GM21526 (cell line): Measurements from ENCODE around the gene PARD6G.

ENCODE experiments used
- ATAC-seq: cut with Tn5 transposase; IDR thresholded peaks from one replicate; pipeline ENCODE4 v1.9.1; 2021; ENCODE audit warnings: moderate library complexity; ENCODE audit not compliant: unreplicated experiment, low FRiP score

The PARD6G gene

DNA sequence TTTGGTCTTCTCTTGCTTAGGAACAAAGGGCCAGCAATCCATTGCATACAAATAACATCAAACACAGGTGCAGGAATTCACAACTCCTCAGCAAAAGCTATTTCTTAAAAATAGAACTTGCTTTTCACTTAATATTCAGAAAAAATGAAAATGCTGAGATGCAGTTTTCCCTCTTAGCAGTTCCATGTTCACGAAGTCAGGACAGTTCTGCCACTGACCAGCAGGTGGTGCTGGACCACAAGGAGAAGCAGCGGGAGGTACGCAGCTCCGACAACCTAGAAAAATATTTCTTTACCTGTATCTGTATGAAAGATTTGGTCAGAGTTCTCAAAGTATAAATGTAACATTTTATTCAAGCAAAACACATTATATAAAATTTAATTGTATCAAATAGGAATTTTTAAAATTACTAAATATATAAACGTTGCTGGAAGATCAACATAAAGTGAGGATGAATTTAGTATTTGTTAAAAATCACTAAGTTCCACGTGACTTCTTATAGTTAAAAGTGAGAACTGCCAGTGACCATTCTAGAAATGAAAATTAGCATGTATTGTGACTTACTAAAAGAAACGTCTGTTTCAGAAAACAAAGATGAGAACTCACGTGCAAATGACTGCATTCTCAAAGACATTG, 89.5 kb downstream of the PARD6G start:
- peak; percentile 46 for ATAC-seq

- ATAC-seq, result peak; percentile 76
Measured at GRCh38 chr18:80154293-80154692, 93.0 kb downstream of the PARD6G start.

DNA sequence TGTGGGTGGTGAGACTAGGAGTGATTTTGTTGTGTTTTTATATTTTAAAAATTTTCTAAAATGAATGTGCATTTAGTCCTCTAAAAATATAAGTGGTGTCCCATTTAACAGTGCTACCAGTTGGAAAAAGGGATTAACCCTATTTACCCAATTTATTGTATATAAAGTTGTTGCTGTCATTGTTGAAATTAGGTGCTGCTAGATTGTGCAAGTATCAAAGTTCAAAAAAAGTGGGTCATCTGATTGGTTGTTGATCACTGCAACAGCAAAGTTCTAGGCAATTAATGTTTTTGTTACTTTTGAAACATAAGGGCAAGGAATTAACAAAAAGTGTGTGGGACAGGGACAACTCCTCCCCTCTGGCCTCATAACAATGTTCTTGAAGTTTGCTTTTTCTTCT, 97.6 kb downstream of the PARD6G start:
- no peak for ATAC-seq

DNA sequence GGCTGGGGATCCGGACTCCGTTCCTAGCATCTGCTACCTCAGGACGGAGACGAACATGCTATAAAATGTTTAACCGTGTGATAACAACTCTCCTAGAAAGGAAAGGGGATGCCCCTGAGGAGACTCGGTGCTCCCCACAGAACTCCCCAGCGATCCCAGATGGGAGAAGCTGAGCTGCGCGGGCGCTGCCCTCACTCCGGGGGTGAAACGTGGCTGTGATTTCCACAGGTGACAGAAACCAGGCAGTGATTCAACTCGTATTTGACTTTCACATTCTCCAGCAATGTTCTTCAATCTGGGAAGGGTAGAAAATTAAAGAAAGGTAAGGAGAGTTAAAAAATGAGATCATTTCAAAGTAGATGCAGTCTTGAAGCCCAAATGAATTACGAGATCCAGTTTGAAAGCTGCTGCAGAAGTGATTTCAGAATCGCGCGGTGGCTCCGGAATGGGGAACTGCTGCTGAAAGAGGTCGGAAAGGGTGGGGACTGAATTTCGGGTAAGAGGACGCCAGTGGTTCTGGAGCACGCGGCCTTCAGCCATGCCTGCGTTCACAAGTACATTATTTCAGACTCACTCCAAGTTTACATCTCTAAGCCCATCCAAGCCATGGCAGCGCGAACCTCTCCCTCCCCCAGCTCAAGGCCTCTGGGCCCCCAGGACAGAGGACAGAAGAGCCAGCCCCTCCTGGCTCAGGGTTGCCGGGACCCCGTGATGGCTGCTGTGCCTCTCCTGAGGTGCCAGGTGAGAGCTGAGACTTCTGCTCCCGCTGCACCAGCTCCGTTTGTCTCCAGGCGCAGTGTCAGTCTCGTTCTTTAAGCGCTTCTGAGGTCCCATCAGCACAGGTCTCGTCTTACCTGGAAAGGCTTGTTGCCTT, 98.8 kb downstream of the PARD6G start:
- ATAC-seq, result no peak

- peak; percentile 72 for ATAC-seq
Measured at GRCh38 chr18:80147418-80148325, 99.6 kb downstream of the PARD6G start.

- peak; percentile 24 for ATAC-seq
Measured at GRCh38 chr18:80147037-80147417, 100.3 kb downstream of the PARD6G start.

DNA sequence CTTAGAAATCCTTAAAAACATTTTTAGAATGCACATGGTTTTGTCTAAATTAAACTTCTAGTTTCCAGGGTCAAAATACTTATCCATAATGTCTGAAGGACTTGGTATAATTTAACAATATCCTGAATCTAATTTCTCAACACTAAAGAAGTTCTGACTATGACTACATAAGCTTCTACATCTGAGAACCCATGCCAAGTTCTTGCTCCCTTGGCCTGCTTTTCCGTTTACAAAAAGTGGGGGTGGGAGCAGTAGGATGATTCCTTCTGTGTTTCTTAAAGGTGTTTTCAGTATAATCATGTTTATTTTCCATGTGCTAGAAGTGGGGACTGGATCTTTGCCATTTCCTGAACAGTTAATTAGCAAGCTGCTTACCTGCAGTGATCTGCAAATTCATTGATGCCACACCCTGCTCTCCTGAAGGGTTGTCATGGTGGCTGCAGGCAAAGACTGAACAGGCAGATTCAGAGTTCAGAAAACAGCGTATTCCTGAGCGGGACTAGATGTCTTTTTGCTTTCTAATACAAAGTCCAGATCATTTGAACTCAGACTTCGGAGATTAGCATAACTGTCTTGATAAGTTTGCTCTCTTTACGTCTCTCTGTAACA, 102.0 kb downstream of the PARD6G start:
- ATAC-seq, result no peak

GRCh38 chr18:80143881-80144280, 103.4 kb downstream of the PARD6G start:
- no peak for ATAC-seq

DNA sequence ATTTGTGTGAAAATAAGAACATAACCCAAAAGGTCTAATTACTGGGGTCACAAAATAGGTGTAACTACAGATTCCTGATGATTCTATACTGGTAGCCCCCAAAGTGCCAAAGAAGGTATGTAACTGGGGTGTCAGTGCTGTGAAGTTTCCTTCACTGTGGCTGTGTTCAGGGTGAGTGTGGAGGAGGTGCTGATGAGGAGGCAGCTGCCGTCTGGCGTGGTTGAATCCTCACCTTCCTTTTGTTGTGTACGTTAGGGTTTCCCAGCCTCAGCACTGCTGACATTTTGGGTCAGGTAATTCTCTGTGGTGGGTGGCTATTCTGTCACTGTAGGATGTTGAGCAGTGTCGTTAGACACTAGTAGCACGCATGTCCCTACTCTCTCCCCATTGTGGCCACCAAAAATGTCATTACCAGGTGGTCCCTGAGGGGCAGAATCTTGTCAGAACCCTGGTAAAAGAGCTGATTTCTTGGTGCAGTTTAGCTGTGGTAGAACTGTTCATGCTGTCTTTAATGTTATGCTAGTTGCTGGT, 106.8 kb downstream of the PARD6G start:
- no peak for ATAC-seq

DNA sequence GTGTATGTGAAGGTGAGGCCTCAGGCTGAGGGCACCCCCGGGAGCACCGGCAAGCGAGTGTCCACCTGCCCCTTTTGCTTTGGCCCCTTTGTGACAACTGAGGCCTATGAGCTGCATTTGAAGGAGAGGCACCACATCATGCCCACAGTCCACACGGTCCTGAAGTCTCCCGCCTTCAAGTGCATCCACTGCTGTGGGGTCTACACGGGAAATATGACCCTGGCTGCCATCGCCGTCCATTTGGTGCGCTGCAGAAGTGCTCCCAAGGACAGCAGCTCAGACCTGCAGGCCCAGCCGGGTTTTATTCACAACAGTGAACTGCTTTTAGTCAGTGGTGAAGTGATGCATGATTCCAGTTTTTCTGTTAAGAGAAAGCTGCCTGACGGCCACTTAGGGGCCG, 109.3 kb downstream of the PARD6G start:
- no peak for ATAC-seq

GRCh38 chr18:80137137-80137536, 110.2 kb downstream of the PARD6G start:
- no peak for ATAC-seq

DNA sequence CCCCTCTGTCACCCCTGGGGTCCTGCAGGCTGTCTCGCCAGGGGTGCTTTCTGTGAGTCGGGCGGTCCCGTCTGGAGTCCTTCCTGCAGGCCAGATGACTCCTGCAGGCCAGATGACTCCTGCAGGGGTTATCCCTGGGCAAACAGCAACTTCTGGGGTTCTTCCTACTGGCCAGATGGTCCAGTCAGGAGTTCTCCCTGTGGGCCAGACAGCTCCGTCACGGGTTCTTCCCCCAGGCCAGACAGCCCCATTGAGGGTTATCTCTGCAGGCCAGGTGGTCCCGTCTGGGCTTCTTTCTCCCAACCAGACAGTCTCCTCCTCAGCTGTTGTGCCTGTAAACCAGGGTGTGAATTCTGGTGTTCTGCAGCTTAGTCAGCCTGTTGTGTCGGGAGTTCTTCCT, 110.6 kb downstream of the PARD6G start:
- ATAC-seq, result no peak

DNA sequence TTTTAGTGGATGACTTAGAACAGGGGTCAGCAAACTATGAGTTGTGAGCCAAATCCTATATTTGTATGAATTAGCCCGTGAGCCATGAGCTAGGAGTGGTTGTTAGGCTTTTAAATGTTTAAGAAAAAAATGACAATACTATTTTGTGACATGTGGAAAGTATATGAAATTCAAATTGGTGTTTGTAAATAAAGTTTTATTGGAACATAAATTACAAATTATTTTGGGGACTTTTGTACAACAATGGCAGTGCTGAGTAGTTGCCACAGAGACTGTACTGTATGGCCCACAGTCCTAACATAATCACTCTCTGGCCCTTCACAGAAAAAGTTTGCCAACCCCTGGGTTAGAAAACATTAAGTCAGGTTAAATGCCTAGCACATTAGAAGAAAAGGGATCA, 112.2 kb downstream of the PARD6G start:
- ATAC-seq, result no peak

- no peak for ATAC-seq
Measured at GRCh38 chr18:80133124-80133523, 114.2 kb downstream of the PARD6G start.

GRCh38 chr18:80132180-80132812, 115.0 kb downstream of the PARD6G start:
- ATAC-seq, result no peak

- no peak for ATAC-seq
Measured at GRCh38 chr18:80130555-80130954, 116.8 kb downstream of the PARD6G start.

DNA sequence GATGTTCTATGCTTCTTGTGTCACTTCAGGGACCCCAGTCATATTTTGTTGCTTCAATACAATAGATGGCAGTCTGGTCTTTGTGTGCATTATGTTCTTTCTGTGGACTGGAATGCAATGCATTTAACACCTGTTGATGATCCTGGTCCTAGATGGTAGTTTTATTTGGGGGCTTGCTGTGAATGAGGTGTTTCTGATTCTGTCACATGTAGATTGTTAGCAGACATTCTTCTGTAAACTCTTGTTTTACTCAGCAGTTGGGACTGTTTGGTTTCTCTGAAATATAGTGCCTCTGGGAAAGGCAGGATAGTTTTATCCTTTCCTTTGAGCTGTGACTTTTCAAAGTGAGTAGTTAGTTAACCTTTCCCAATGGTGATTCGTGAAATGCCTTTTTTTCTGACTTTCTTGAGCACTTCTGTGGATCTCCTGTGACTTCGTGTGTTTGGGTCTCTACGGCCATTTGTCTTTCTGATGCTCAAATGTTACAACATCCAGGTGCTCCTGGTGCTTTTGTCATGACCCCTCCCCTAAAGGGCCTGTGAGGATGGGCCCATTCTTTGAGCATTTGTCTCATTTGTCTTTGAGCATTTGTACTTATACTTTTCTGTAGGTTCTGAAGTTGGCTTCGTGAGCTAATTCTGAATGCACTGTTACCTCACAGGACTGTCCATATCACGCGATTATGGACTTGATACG, 117.5 kb downstream of the PARD6G start:
- ATAC-seq, result no peak

DNA sequence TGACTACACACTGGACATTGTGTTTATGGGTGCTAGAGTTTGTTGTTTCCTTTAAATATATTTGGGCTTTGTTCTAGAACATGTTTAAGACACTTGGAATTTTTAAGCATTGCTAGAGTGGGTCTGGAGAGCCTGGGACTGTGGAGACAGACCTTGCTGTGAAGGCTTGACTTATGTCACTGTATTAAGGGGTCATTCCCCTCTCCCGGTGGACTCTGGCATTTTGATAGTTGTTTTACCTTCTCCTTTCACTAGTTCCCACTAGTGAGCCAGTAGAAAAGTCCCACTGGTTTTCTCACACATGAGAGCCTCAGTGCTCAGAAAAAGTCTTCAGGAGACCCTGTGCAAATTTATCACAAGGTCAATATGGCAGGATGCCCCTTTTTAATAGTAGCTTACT, 119.7 kb downstream of the PARD6G start:
- no peak for ATAC-seq

DNA sequence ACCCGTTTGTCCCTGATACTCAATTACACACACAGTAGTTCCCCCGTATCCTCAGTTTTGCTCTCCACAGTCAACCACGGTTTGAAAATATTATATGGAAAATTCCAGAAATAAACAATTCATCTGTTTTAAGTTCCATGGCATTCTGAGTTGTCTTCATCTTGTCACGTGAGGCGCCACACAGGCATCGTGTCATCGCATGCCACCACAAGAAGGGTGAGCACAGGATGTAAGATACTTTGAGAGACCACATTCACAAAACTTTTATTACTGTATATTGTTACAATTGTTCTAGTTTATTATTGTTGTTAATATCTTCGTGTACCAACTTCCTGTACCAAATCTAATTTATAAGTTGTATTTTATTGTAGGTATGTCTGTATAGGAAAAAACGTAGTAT, 120.5 kb downstream of the PARD6G start:
- ATAC-seq, result no peak
